NCI-H748 (cell line): ENCODE results near the gene DNPEP.

ENCODE experiments used
- DNase-seq: peaks from one replicate; lab custom pipeline; 2025; ENCODE audit not compliant: unreplicated experiment; lab: John Stamatoyannopoulos, UW

The DNPEP gene

DNA sequence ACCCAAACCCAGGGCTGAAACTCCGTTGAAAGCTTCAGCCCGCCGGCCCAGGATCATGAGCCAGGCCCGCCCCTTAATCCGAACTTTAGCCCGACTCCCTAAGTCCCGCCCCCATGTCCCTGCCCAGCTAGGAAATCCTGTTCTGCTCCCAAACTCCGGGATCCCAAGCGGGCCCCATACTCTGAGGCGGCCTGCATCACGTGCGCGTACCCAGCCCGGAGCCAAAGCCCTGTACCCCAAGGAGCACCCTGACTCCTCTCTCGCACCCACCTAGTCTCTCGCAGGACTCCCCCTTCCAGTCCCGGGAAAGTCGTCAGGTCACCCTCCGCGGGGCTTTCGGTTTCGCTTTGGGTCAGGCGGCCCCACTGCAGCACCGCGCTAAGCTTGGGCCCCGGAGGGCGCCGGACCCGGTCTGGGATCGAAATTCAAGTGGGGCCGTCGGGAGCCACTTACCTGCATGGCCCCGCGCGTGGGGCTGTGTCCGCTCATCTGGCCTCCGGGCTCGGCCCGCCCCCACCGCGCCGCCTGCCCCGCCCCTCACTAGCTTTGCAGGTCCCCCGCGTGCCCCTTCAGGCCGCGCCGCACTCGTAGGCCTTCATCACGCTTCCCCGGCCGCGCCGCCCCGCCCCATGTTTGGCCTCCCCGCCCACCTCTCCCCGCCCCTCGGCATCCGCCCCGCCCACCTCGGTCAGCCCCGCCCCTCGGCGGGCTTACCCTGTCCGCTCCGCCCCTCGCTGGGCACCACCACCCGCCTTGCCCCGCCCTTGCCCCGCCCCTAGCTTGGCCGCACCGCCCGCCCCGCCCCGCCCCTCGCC lies at the start of gene DNPEP:
TSS of gene DNPEP (minus strand) at position 607 of the 815 bp plus-strand sequence. CDS start at position 489, 118 bp downstream.
- peak; percentile 89 for DNase-seq

DNA sequence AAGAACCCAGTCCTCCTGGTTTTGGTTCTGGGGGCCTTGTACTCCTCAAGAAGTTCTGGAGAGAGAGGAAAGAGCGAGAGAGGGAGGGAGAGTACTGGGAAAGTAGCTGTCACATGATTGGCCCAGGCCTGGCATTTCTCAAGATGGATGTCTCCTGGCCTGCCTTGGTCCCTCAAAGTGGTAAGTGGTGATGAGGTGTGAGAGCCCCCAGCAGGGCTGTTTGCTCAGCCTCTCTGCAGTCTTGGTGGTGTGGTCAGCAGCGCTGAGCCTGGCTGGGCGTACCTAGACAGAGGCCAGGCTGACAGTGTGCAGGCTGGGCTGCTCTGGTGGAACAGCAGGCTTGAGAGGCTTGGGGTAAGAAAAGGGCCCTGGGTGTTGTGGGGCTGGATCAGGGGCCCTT lies 49.4 kb upstream of the DNPEP start:
- no peak for DNase-seq

DNA sequence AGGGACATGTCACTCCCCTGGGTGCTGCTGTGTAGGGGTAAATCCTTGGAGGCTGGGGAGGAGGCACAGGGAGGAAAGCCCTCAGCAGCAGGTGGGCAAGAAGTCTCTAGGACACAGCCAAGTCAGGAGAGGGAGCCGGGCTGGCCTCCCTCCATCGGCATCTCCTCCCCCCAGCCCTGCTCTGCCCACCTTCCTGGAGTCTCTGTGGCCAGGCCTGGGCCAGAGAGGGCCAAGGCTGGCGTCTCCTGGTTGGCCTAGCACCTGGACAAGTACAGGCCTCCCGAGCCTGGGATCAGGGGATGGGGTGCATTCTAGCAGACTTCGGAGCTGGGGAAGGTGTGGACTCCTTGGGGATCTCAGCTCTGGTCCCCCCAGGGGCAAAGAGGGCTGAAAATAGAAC lies 48.8 kb upstream of the DNPEP start:
- no peak for DNase-seq

DNA sequence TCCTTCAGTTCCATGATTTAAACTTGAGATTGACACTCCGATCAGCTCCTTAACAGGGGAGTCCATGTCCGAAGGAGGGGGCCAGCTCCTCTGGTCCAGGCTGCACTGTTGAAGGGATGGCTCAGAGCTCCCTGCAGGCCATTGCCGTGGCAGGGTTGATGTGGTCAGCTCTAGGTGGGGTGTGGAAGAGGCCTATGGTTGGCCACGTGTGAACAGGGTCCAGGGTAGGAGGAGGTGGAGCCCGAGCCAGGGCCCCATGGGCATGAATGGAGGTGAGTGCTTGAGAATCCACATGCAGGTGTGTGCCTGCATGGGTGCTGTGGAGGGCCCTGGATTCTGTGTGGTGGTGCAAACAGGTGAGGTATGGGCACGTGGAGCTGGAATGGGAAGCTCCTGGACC lies 48.0 kb upstream of the DNPEP start:
- no peak for DNase-seq

DNA sequence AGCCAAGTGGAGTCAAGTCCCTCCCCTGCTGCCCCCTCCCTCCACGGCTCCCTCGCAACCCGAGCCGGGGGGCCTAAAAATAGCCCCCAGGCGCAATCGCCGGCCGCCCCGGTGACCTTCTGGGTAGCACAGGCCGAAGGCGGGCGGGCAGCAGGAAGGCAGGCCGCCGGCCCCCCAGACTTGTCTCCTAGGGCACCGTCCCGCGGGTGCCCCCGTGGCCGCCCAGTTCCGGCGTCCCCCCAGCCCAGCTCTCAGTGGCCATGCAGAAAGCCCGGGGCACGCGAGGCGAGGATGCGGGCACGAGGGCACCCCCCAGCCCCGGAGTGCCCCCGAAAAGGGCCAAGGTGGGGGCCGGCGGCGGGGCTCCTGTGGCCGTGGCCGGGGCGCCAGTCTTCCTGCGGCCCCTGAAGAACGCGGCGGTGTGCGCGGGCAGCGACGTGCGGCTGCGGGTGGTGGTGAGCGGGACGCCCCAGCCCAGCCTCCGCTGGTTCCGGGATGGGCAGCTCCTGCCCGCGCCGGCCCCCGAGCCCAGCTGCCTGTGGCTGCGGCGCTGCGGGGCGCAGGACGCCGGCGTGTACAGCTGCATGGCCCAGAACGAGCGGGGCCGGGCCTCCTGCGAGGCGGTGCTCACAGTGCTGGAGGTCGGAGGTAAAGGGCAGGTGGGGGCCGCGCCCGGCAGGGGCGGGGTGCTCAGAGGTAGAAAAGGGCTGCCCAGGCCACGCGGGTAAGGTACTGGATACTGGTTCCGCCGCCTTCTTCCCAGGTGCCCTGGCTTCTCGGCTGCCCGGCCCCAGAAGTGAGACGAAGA lies 47.2 kb upstream of the DNPEP start, which contains the start of gene SPEG:
TSS of gene SPEG (plus strand) at position 126 of the 808 bp plus-strand sequence. CDS start at position 261, 135 bp downstream.
- DNase-seq = no peak

DNA sequence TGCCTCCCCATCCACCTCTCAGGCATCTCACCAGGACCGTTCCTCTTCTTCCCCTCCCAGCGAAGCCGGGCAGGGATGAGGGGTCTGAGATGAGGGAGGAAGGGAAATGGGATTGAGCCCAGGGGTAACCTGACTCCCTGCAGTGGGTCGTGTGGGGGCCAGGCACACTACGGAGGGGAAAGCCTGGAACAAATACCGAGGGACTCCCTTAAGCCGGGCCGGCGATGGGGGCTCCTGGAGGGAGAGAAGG lies 46.7 kb upstream of the DNPEP start:
- no peak for DNase-seq

DNA sequence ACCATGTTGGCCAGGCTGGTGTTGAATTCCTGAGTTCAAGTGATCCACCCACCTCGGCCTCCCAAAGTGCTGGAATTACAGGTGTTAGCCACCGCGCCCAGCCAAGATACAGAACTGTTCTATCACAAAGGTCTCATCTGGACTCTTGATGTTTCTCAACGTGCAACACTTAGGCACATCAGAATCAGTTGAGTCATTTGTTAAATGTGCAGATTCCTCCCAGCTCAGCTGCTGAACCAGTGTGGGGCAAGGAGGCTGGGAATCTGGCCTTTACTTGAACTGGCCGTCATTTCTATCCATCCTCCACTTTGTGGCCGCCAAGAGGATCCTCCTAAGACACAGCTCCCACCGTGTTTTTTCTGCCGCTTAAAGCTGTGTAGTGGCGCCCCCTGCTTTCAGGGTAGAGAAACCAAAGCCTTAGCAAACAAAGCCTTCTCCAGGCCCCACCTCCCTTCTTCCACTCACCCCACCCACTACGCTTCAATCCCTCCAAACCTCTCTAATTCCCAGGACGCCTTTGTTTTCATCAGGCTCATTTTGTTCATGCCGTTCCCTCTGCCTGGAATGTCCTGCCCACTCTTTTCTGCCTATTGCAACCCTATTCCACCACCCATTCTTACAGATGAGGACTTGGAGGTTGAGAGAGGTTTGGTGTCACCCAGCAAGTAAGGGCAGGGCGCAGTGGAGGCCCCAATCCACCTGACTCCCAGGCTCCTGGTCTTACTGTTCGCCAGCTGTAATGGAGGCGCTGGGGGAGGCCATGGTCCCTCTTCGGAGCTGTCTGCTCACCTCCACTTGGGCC lies 46.2 kb upstream of the DNPEP start:
- peak; percentile 37 for DNase-seq

DNA sequence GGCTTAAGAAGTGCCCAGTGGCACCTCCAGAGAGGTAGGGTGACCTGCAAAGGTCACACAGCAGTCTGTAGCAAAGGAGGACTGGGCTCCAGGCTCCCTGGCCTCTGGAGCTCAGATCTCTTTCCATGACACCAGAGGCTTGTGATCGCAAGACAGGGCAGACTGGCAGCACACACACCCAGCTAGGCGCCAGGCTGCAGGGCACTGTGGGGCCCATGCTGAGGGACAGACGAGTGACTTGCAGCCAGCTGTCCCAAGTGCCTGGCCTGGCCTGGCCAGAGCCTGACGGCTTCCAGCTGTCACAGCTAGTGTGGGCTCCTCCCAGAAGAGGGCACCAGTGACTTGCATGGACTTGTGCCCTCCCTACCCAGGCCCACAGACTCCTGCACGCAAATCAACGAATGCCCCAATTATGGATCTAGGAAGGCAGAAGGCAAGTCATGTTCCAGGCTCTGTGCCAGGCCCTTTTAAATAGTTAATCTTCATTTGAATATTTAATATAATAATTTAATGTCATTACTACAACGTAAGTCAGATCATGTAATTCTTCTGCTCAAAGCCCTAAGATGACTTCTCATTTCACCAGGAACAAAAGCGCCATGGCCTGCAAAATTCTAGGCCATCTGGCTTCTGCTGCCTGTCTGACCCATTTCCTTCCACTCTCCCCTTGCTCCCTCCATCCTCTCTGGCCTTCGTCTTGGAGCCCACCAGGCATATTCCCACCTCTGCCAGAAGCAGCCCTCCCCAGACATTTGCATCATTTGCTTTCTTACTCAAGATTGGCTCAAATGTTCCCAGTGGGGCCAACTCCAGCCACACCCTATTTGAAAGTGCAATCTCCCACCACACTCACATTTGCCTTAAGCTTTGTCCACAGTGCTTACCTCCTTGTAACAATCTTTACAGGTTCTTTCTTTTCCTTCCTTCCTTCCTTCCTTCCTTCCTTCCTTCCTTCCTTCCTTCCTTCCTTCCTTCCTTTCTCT lies 43.2 kb upstream of the DNPEP start:
- DNase-seq = peak; percentile 18

DNA sequence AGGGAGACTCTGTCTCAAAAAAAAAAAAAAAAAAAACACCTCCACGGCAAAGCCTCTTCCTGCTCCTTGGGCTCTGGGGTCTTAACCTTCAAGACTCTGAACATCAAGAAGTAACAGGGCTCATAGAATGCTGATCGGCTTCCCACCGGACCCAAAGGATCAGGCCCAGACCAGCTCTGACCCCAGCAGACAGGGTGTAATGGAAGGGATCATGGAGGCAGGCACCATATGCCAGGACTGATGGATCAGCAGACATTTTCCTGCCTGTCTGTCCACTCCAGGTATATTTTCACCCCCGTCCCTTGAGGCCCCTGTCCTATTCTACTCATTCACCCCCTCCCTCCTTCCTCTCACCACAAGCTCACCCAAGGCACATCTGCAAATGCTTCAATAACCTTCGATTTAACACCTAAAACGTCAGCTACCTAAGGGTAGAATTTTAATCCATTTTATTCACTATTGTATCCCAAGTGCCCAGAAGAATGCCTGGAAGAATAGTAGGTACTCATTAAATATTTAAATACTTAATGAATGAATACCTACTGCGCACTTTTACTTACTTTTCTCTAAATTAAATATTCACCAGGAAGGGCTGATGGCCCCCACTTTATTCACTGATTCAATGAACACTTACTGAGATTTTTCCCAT lies 42.4 kb upstream of the DNPEP start:
- DNase-seq = no peak

DNA sequence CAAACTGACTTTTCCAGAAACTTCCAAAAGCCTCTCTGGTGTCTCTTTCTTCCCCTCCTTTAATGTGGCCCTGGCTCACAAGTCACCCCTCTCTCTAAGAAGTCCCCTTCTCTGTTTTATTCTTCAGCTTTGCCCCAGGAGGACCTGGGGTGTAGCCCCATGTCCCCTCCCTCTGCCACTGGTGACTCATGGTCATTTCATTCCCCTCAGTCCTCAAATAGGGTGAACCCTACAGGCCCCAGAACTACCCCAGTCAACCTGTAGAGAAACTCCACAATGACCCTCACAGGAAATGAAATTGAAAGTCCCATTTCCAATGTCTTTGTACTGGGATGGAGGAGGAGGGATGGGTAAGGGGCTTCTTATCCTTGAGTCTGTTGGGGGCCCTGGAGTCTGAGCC lies 40.8 kb upstream of the DNPEP start:
- no peak for DNase-seq

DNA sequence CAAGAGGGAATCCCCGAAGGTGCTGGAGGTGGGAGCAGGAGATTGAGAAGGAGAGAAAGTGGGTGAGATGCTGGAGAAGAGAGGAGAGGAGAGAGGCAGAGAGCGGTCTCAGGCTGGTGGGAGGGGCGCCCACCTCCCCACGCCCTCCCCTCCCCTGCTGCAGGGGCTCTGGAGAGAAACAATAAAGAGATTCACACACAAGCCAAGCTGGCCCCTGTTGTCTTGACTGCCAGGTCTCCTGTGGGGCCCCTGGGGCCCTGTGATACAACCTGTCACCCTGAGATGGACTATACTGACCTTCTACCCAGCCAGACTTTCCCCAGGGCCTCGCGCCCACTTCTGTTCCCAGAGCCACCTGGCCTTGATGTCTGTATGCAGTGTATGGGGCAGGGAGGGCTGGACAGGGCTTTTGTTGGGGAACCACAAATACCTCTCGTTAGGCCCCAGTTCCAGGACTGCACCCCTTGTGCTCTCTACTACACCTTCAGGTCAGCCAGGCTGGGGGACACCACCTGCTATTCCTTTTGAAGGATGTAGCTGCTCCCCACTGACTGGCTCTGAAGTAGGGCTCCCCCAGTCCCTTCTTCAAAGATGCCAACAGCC lies 38.9 kb upstream of the DNPEP start:
- no peak for DNase-seq

DNA sequence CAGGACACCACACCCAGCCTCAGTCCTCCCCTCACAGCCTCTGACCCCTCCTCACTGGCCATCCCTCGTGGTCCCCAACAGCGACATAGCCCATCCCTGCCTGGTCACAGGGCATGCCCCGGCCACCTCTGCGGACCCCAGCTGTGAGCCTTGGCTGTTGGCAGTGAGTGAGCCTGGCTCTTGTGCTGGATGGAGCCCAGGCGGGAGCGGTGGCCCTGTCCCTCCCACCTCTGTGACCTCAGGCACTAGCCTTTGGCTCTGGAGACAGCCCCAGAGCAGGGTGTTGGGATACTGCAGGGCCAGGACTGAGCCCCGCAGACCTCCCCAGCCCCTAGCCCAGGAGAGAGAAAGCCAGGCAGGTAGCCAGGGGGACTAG lies 38.3 kb upstream of the DNPEP start:
- no peak for DNase-seq

DNA sequence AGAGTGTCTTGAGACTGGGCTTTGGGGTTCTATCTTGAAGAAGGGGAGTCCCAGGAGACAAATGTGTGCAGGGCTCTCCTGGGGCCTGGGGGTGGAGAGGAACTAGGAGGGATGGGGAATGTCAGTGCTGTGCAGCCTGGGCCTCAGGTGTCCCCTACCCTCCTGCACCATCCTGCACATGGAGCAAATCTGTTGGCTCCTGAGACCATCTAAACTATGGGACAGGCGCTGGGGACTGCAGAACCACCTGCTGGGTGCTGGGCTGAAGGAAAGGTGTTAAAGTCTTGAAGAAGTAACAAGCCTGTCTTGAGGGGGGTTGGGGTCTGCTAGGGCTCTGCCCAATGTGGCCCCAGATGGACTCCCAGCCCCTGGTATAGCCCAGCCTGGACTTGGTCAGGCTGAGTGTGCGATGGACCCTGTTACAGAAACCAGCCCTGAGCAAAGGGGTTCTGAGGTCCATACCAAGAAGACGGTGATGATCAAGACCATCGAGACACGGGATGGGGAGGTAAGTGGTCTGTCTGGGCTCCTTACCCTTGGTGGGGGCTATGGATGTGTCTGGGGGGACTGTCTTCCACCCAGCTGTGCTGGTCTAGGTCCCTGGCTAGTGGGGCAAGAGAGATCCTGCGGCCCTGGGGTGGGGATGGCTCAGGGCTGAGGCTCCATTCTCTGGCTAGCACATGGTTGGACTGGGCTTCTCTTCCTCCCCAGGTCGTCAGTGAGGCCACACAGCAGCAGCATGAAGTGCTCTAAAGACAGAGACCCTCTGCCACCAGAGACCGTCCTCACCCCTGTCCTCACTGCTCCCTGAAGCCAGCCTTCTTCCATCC lies 37.7 kb upstream of the DNPEP start:
- DNase-seq = no peak

DNA sequence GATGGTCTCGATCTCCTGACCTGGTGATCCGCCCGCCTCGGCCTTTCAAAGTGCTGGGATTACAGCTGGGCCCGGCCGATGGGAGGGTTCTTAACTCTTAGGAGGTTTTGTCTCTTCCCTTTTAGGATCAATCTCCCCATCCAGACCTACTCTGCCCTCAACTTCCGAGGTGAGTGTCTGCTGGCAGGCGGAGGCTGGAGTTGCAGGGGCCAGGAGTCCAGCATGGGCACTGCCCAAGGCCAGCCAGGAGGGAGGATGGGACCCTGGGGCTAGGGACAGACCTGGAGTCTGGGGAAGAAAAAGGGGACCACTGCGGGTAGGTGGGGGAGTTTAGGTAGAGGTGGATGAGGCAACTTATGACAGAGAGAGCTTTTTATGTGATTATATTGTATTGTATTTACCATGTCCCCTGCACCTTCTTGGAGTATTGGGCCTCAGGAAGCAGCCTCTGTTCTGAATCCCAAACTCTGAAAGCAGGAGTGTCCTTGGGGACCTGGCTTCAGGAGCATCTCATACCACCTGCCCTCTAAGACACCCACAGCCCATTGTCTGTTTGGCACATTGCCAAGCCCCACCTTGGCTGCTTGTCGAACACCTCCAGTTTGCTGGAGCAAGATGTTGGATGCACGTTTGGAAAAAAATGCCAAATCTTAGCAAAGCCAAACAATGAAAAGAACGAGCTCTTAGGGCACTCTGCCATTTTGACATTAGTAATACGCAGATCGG lies 36.1 kb upstream of the DNPEP start:
- peak; percentile 5 for DNase-seq

DNA sequence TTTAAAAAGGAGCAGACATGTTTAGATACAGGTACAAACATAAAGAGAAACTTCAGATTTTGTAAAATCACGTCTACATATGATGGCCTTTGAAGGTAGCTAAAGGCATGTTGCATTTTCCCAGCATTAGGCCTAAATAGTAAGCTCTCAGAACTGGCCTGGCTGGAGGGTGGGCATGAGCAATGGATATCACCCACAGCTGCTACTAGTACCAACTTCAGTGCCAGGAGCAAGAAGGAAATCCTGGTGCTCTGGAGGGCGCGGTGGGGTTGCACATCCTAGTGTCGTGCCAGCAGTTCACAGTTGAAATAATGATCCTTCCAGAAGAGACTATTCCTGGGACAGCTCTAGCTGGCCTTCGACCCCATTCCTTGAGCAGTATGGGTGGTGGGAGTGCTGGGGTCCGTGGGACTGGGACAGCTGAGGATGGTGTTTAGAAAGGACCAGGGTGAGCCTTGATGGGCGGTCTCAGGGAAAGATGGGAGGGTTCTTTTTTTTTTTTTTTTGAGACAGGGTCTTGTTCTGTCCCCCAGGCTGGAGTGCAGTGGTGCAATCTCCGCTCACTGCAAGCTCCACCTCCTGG lies 35.3 kb upstream of the DNPEP start:
- no peak for DNase-seq

DNA sequence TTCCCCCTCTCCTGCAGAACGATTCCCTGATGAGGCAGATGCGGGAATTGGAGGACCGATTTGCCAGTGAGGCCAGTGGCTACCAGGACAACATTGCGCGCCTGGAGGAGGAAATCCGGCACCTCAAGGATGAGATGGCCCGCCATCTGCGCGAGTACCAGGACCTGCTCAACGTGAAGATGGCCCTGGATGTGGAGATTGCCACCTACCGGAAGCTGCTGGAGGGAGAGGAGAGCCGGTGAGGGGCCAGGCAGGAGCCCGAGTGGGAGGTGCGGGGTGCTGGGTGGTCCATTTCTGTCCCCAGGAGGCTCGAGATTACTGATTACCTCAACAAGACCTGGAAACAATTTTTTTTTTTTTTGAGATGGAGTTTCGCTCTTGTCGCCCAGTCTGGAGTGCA lies 33.6 kb upstream of the DNPEP start:
- no peak for DNase-seq

DNA sequence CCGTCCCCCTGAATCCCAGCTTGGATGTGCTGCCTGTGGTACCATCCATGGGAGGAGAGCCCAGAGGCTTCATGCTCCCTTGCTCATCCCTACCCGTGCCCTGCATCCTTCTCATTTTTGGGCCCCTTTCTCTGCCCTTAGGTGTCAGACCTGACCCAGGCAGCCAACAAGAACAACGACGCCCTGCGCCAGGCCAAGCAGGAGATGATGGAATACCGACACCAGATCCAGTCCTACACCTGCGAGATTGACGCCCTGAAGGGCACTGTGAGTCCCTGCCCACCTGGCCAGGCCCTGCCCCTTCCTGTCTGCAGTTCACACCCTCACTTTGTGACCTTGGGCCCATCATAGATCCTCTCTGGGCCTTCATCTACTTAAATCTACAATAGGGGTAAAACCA lies 33.0 kb upstream of the DNPEP start:
- no peak for DNase-seq
